Common myeloid progenitor, CD34-positive (primary cell): ENCODE data around the gene CAMK4.
"Not testable (repeated sequence)": the region's sequence is repeated elsewhere in the genome, so short reads cannot be mapped to it uniquely, and the experiment has no call there.

Experiments
- CTCF ChIA-PET: fragments of 350-600 bp; sonication (Branson Sonifier 250); formaldehyde crosslinking; loops from one replicate; lab custom pipeline; 2021; ENCODE audit warnings: antibody characterized with exemption; lab: Charles Lee
- POLR2A ChIA-PET: fragments of 350-600 bp; sonication (Branson Sonifier 250); formaldehyde crosslinking; loops from one replicate; lab custom pipeline; 2021; ENCODE audit warnings: antibody characterized with exemption; lab: Charles Lee
- DNase-seq, 3 donors: peaks; one replicate each; pipeline versions ENCODE4 v3.0.0 to v3.0.0-alpha.2; 2013
- H3K27ac ChIP-seq, 2 experiments: 1 replicate in 1 of 2; 2 replicates in 1 of 2; pipeline ENCODE4 v1.7.0; 2013; ENCODE audit warnings: inconsistent platforms in 2 of 2, low read length in 2 of 2, mild to moderate bottlenecking in 2 of 2, low read depth in 1 of 2, moderate library complexity in 1 of 2; ENCODE audit not compliant: severe bottlenecking in 2 of 2, insufficient read depth in 1 of 2, poor library complexity in 1 of 2
- H3K27me3 ChIP-seq, 5 experiments: replicated peaks in 2 of 5; 1 replicate in 3 of 5; 2 replicates in 2 of 5; pipeline versions ENCODE4 v1.6.1 to v1.7.0; 2013; ENCODE audit warnings: low read length in 4 of 5, mild to moderate bottlenecking in 2 of 5, moderate library complexity in 2 of 5, inconsistent platforms in 1 of 5; ENCODE audit not compliant: insufficient read depth in 5 of 5, control insufficient read depth in 4 of 5
- H3K36me3 ChIP-seq, 4 experiments: 1 replicate in 2 of 4; 2 replicates in 2 of 4; pipeline versions ENCODE4 v1.6.1 to v1.7.0; 2013; ENCODE audit warnings: low read length in 3 of 4, control low read depth in 1 of 4, mild to moderate bottlenecking in 1 of 4; ENCODE audit not compliant: control insufficient read depth in 4 of 4, insufficient read depth in 4 of 4
- H3K4me1 ChIP-seq, 4 experiments: 1 replicate in 3 of 4; 2 replicates in 1 of 4; pipeline versions ENCODE4 v1.6.1 to v1.7.1; 2013; ENCODE audit warnings: low read length in 3 of 4, mild to moderate bottlenecking in 3 of 4, control low read depth in 1 of 4, inconsistent platforms in 1 of 4, moderate library complexity in 1 of 4; ENCODE audit not compliant: control insufficient read depth in 4 of 4, insufficient read depth in 4 of 4; ENCODE audit errors: control extremely low read depth in 1 of 4
- H3K4me3 ChIP-seq, 7 experiments: 1 replicate in 4 of 7; 2 replicates in 3 of 7; pipeline versions ENCODE4 v1.5.1 to v1.7.0; 2013; ENCODE audit warnings: mild to moderate bottlenecking in 7 of 7, low read length in 6 of 7, moderate library complexity in 6 of 7, inconsistent platforms in 2 of 7, low read depth in 2 of 7, control low read depth in 1 of 7; ENCODE audit not compliant: insufficient read depth in 4 of 7, control insufficient read depth in 1 of 7; ENCODE audit errors: extremely low read depth in 1 of 7
- H3K9me3 ChIP-seq, 5 experiments: 1 replicate in 4 of 5; 2 replicates in 1 of 5; pipeline versions ENCODE4 v1.6.1 to v1.7.1; 2013; ENCODE audit warnings: low read length in 4 of 5, mild to moderate bottlenecking in 2 of 5, inconsistent platforms in 1 of 5, low read depth in 1 of 5, moderate library complexity in 1 of 5; ENCODE audit not compliant: control insufficient read depth in 4 of 5, insufficient read depth in 2 of 5; ENCODE audit errors: control extremely low read depth in 1 of 5
- WGBS: methylation state at CpG from one replicate; pipeline ENCODE4 v1.1.5; 2013; ENCODE audit not compliant: insufficient coverage; 5-methylcytosine and 5-hydroxymethylcytosine counted together

CAMK4 gene

DNA sequence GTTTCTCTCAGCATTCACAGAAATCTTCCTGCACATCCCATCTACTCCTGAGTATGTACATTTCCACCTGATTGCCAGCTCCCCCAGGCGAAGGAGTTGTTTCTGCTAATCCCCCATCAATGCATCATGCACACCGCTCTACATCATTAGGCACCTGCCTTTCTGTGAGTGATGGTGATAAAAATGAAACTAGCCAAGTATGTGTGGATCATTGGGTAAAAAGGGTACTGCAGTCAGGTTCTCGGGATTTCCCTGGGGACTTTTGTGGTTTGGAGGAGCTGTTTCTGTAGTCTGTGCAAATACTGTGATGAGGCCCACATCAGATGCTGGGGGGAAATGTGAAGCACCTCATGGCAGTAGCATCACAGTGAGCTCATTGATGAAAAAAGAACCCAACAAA is 30.4 kb downstream of the CAMK4 start:
- ChIA-PET CTCF (no interaction called here), POLR2A (no interaction called here)
- WGBS, result 86% methylated on average over 1 of the region's 3 CpGs
- Histone ChIP-seq H3K27me3 (peaks cover 0 to 2% (median 0%) of the 10 kb centered on the region in 5 experiments), H3K4me3 (no peak overlapping the region), H3K36me3 (no peaks in the 10 kb centered on the region), H3K27ac (no peak overlapping the region), H3K9me3 (peaks cover 0 to 1% (median 0%) of the 10 kb centered on the region in 5 experiments), H3K4me1 (no peaks in the 10 kb centered on the region)
- DNase-seq, result no peak

DNA sequence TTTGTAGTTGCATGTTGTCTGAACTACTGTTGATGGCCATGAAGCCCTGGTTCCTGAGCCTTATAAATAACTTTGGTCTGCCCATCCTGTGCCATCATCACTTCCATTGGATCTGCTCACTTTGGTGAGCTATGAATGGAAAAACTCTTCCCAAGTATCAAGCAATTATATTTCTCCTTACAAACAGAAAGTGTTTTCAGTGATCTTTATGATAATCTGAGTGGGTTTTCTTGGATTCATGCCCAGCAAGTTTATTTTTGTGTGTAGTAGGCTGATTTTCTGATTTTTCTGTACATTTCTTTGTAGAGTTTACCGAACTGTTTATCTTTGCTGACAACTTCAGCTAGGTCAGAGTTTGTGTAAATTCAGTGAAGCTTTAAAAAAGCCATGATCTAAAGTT is 31.0 kb downstream of the CAMK4 start:
- H3K27ac ChIP-seq, result no peak overlapping the region
- H3K9me3 ChIP-seq, result peaks cover 0 to 1% (median 0%) of the 10 kb centered on the region in 5 experiments
- no peak overlapping the region for H3K4me3 ChIP-seq
- no peak for DNase-seq
- H3K27me3 ChIP-seq, result peaks cover 0 to 2% (median 0%) of the 10 kb centered on the region in 5 experiments
- POLR2A ChIA-PET, result no interaction called here
- CTCF ChIA-PET, result no interaction called here
- WGBS, result no CpG with 5 or more reads among the region's 1 CpG
- H3K36me3 ChIP-seq, result no peaks in the 10 kb centered on the region
- H3K4me1 ChIP-seq, result no peaks in the 10 kb centered on the region

GRCh38 chr5:111256128-111256527 is 31.9 kb downstream of the CAMK4 start:
- Histone ChIP-seq H3K4me1 (no peaks in the 10 kb centered on the region), H3K36me3 (no peaks in the 10 kb centered on the region), H3K27ac (no peak overlapping the region), H3K27me3 (peaks cover 0 to 2% (median 0%) of the 10 kb centered on the region in 5 experiments), H3K4me3 (no peak overlapping the region), H3K9me3 (peaks cover 0 to 1% (median 0%) of the 10 kb centered on the region in 5 experiments)
- POLR2A ChIA-PET, result no interaction called here
- no peak for DNase-seq
- 100% methylated on average over 1 of the region's 1 CpG for WGBS
- CTCF ChIA-PET, result interaction anchor here (1.5 kb wide), 1 partner anchor 22 kb away, joined by 3 read pairs; no protein-coding TSS in a partner anchor

- POLR2A ChIA-PET, H3K9me3 ChIP-seq, CTCF ChIA-PET, H3K27me3 ChIP-seq, H3K36me3 ChIP-seq, DNase-seq, H3K4me1 ChIP-seq, H3K4me3 ChIP-seq, H3K27ac ChIP-seq: not testable (repeated sequence)
- no CpG with 5 or more reads among the region's 4 CpGs for WGBS
Measured at GRCh38 chr5:111257610-111258009, 33.4 kb downstream of the CAMK4 start.

DNA sequence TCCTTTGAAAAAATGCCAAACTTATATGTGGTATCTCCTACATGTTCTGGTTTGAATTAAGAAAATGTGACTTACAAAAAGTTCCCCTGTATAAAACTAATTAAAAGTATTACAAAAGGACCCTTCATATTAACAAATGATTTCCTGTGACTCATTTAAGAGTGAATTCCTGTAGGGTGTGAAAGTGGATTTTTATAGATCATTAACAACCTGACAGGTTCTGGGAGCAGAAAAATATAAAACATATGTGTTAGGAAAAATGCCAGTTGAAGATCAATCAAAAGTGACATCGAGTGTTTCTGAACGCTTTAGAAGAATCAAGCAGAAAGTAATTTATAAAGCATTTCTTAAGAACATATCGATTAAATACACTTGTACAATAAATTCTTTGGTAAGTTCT is 35.5 kb downstream of the CAMK4 start:
- no peak for DNase-seq
- CTCF ChIA-PET, result no interaction called here

GRCh38 chr5:111261610-111262009 is 37.4 kb downstream of the CAMK4 start:
- Histone ChIP-seq H3K27ac (no peak overlapping the region), H3K4me3 (no peak overlapping the region), H3K36me3 (no peaks in the 10 kb centered on the region), H3K27me3 (peaks cover 0 to 2% (median 0%) of the 10 kb centered on the region in 5 experiments), H3K4me1 (no peaks in the 10 kb centered on the region), H3K9me3 (no peaks in the 10 kb centered on the region)
- ChIA-PET CTCF (no interaction called here), POLR2A (no interaction called here)
- no peak for DNase-seq
- WGBS, result no CpG with 5 or more reads among the region's 1 CpG

More for the DNA sequence above, 35.5 kb downstream of the CAMK4 start:
- Histone ChIP-seq H3K4me1 (no peaks in the 10 kb centered on the region), H3K4me3 (no peak overlapping the region), H3K27ac (no peak overlapping the region), H3K9me3 (peaks cover 0 to 1% (median 0%) of the 10 kb centered on the region in 5 experiments), H3K27me3 (peaks cover 0 to 2% (median 0%) of the 10 kb centered on the region in 5 experiments), H3K36me3 (no peaks in the 10 kb centered on the region)
- POLR2A ChIA-PET, result no interaction called here
- WGBS, result no CpG with 5 or more reads among the region's 3 CpGs

DNA sequence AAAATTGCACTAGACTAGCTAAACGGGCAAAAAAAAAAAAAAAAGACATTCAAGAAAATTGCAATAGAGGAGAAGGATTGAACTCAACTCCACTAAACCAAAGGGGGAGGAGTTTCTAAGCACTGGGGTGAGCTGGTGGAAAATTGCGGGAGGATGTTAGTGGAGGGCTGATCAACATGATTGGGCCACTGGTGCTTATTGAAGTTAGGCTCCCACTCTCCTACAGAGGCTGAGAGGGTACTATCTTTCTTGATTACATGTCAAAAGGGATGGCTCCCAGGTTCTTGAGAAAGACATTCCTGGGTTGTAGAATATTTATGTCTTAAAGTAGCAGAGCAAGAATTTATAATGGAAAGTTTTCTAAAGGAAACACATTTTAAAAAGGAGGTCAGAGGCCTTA is 38.0 kb downstream of the CAMK4 start:
- ChIA-PET CTCF (no interaction called here), POLR2A (no interaction called here)
- DNase-seq, result no peak
- no peaks in the 10 kb centered on the region for H3K9me3 ChIP-seq
- no peak overlapping the region for H3K27ac ChIP-seq
- no CpG with 5 or more reads among the region's 2 CpGs for WGBS
- H3K36me3 ChIP-seq, result no peaks in the 10 kb centered on the region
- H3K4me3 ChIP-seq, result no peak overlapping the region
- peaks cover 0 to 2% (median 0%) of the 10 kb centered on the region in 5 experiments for H3K27me3 ChIP-seq
- no peaks in the 10 kb centered on the region for H3K4me1 ChIP-seq
